ENCODE measurements around the gene KMT2D.
"Not testable (repeated sequence)": the region's sequence is repeated elsewhere in the genome, so short reads cannot be mapped to it uniquely, and the experiment has no call there.

Gene KMT2D

GRCh38 chr12:49088150-49088931 is 27.7 kb upstream of the KMT2D start:
- peak; percentile 18 to 90 for DNase-seq

GRCh38 chr12:49086116-49086515 is 25.5 kb upstream of the KMT2D start:
- no peak for DNase-seq

DNA sequence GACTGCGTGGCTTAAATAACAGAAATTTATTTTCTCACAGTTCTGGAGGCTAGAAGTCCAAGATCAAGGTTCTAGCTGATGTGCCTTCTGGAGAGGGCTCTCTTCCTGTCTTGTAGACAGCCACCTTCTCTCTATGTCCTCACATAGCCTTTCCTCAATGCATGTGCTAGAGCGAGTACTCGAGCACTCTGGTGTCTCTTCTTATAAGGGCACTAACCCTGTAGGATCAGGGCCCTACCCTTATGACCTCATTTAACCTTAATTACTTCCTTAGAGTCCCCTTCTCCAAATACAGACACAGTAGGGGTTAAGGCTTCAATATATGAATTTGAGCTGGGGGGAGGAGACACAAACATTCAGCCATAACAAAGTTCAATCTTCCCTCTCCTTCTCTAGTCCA is 23.8 kb upstream of the KMT2D start:
- no peak for DNase-seq

DNA sequence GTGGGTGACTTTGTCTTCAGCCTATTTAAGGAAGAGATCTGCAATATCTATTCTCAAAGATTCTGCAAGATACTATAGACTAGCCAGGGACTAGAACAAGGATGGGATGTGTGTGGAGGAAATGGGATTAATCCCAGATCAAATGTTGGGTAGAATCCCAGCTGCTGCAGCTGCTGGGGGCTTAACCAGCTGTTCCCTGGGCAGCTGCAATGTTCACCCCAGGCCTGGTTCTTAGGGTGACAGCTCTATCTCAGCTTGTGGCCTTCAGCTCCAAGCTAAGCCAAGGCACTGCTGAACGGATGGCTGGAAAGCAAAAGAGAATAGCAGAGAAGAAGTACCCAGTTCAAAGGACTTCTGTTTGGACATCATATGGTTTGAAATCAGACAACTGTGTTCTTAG is 19.2 kb upstream of the KMT2D start:
- no peak for DNase-seq

DNA sequence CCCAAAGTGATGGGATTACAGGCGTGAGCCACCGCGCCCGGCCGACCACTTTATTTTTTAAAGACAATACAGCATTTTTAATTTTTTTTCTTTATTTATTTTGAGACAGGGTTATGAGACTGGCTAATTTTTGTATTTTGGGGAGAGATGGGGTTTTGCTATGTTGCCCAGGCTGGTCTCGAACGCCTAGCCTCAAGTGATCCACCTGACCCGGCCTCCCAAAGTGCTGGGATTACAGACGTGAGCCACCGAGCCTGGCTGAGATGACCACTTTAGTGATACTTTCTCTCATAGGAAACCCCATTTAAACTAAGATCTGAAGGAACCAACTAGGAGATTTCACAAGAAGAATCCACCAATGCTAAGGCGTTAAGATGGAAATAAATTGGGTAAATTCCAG is 10.4 kb upstream of the KMT2D start:
- DNase-seq = no peak

DNA sequence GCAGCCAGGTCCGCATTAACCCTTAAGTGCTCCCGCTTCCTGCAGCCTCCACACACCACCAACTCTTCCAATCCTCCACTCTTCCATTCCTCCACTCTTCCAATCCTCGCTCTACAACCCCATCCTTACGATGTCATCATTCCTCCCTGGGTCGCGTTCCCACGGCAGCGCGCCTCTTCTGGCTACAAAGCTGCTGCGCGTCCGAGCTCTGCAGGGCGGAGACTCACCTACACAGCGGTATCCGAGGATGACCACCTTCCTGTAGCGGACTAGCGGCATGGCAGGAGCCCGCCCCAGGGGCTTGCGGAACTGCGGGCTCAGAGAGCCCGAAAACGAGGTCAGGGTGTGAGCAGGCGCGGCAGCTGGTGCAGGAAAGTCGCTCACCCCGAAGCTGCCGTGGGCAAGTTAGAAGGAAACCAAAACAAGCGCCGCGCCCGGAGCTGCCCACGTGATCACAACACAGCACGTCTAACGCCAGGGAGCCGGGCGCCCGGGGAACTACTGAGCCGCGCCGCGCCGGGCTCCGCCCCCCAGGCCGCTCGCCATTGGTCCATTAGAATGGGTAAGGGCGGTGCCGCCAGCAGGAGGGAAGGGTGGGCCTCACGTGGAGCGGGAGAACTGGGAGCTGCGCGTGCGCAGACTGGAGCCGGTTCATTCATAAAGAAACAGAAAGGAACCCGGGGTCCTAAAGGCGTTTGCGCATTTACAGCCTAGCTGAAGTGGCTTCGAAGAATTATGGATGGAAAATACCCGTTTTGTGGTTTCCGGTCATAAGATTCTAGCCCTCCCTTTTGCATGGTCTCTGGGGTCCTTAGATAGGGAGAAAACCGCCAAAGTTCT is 9.1 kb upstream of the KMT2D start, which contains the start of gene RHEBL1:
TSS of gene RHEBL1 (minus strand) at position 473 of the 840 bp plus-strand sequence. CDS start at position 279, 194 bp downstream.
- peak; percentile 92 to 98 for DNase-seq

- no peak for DNase-seq
These were observed 8.4 kb upstream of the KMT2D start for GRCh38 chr12:49068879-49069506.

- DNase-seq = no peak
These were observed 5.5 kb upstream of the KMT2D start for GRCh38 chr12:49066120-49066519.

GRCh38 chr12:49064767-49065152 is 4.2 kb upstream of the KMT2D start:
- no peak for DNase-seq

- DNase-seq = not testable (repeated sequence)
These were observed 1.3 kb upstream of the KMT2D start for GRCh38 chr12:49061916-49062315.

DNA sequence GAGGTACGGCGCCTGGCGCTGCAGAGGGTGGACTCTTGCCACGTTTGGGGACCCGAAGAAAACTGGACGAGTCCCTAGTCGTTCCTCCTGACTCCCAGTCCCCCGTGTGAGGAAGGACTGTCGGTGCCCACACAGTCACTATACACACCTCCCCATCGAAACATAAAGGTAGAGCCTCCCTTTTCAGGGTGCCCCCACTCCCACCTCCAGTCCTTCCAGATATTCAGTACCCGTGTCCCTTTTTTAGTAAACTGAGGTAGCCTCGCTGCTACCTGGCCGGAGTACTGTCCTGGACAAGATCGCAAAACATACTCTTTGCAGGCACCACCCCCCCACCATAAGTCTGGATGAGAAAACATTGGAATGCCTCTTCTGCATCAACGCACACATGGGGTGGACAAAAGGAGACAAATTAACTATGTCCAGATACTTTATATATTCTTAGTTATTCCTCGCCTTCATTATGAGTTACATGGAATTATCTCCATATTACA is 610 bp upstream of the KMT2D start:
- DNase-seq = no peak

DNA sequence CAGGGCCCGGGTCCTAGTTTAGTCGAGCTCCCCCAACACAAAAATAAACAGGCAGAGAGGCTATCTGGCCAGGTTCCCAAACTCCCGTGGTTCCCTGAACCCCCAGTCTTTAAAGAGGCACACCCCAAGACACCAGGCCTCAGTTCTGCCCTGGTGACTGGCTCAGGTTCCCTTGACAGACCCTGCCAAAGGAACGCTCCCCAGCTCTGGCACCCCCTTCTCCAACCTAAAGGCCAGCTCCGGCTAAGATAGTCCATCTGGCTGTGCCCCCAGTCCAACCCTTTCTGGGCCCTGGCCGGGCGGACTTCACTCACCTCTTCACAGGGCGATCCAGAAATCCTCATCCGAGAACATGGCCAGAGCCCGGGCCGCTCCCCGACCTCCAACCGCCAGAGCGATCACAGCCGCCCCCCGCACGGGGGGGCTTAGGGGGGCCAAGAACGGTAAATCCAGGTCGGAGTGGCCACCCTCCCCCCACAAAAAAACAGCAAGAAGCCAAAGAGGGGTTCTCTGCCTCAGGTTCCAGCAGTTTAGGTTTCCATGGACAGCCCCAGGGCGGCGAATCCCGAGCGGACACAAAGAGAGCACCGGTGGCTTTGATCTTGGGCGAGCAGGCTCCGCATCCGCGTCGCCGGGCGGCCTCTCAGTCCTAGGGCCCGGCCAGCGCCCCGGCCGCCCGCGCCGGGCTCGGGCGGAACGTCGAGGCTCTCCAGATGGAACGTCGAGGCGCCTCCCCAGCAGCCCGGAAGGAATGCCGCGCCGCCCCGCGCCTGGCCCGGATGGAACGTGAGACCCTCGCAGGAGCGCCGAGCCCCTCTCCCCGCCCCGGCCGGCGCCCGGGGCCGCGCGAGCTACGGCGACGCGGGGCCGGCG is 1.1 kb downstream of the KMT2D start:
- DNase-seq = peak in 1 of 2 donors; percentile 47

- DNase-seq = no peak
These were observed 1.6 kb downstream of the KMT2D start for GRCh38 chr12:49059045-49059298.

GRCh38 chr12:49058366-49059044 is 2.1 kb downstream of the KMT2D start:
- DNase-seq = no peak

GRCh38 chr12:49057888-49058287 is 2.7 kb downstream of the KMT2D start:
- DNase-seq = no peak

DNA sequence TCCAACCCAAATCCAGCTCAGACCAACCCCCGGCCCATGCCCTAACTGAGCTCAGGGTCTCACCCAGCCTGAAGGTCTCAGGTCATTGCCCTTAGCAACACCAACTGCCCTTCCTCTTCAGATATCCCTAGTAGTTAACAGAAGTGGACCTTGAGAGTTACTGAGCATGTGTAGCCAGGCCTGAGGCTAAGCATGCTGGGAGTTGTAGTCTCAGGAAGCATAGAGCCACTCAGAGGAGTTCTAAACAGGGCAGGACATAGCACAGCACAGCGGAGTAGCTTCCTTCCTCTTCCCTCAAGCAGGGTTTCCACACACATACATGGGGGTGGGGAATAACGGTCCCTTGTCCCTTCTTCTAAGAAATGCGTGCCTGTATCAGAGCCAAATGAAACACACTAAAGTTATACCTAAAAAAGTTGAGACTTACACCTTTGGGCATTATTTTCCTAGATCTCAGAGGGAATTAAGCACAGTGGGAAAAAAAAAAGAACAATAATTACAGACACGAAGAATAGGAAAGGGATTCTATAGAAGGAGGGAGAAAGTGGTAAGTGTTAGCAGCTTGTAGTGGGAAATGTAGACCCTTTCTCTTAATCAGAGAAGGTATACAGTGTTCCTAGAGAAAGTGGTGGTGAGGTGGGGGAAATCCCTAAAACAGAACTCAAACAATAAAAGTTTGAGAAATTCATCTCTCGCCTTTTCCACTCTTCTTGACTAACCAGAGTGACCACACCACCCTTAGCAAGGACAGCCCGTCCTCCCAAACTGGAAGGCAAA is 4.4 kb downstream of the KMT2D start:
- peak in 1 of 2 donors; percentile 83 for DNase-seq

DNA sequence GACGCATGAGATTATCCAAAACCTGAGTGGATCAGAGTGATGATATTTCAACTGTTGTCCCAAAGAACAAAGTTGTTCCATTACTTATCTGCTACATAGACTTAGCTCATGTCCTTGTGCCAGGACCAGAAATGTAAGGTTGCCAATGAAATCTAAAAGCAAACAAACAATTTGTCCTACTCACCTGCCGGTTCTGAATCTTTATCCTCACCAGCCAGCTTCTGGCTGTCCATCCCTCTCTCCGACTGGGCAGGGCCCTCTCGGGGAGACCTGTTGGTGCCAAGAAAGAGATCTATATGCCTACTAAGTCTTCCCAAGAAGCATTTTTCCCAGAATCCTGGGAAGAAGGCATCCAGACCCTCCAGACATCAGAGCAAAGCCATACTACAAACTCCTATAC is 5.5 kb downstream of the KMT2D start:
- no peak for DNase-seq

DNA sequence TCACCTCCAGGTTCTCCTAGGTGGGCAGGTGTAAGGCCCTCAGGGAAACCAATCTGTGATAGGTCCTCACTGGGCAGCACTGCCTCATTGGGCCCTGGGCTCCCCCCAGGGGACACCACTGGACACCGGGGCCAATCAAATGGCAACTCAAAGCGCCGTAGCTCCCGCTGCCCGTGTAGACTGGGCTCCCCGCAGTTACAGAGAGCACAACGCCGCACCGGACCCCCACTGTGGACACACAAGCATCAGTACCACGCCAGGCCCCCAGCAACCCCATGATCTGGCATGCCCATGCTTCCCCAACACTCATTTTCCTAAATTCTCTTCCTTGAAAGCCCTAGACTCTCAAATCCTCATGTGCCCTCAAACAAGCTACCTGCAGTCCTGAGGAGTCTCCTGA is 6.1 kb downstream of the KMT2D start:
- no peak for DNase-seq

DNA sequence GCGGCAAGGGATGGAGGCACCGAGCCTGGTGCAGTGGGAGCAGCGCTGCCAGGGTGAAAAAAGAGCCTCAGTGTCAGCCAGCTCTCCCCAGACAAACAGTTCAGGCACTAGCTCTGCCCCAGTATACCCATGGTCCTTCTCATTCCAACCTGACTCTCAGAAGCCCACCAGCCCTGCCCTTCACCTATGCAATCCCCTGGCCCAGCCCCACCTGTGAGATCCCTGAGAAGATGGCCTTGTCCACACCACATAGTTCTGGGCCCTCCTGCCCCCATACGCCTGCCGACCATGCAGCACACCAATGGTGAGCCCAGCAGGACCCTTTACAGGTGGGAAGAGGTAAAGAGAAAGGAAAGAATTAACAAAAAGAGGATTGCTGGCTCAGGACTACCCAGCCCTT is 6.5 kb downstream of the KMT2D start:
- no peak for DNase-seq

GRCh38 chr12:49052451-49053208 is 8.0 kb downstream of the KMT2D start:
- no peak for DNase-seq
